Measurements from ENCODE around the gene AGBL3. TPM values are rescaled to one million over a fixed set of nuclear protein-coding genes. Genes with fewer than 3 reads are reported as not detected.

The AGBL3 gene
- total and polyA plus RNA-seq, 4 donors: 0.67 to 3.1 (median 1.8) TPM

DNA sequence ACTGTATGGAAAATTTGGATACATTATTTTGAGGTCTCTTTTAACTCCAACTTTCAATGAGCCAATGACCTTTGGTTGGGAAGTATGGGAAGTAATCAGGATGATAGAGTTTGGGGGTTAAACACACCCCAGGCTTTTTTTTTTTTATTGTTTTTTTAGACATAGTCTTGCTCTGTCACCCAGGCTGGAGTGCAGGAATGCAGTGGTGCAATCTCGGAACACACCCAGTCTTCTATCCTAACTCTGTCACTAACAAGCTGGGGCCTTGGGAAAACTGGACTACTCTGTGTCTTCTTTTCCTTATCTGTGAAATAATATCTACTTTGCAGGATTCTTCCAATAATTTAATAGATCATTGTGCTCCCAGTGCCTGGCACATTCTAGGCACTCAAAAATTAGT is 37.6 kb upstream of the AGBL3 start:
- Histone ChIP-seq H3K9me3 (ENCODE audit: control insufficient read depth in 4 of 4, low read length in 3 of 4) (no peaks in the 10 kb centered on the region), H3K9ac (ENCODE audit: low read depth in 1 of 2, low read length in 2 of 2) (no peak overlapping the region), H3K27ac (ENCODE audit: low read depth in 1 of 2, low read length in 2 of 2) (no peak overlapping the region), H3K4me1 (ENCODE audit: control insufficient read depth in 4 of 4, insufficient read depth in 4 of 4, low read length in 3 of 4) (peaks cover 0 to 2% (median 0%) of the 10 kb centered on the region in 4 donors), H3K36me3 (ENCODE audit: control insufficient read depth in 4 of 4, insufficient read depth in 3 of 4, low read depth in 1 of 4, low read length in 3 of 4) (peaks cover 4 to 55% (median 39%) of the 10 kb centered on the region in 4 donors), H3K27me3 (ENCODE audit: control insufficient read depth in 4 of 4, insufficient read depth in 4 of 4, low read length in 3 of 4) (no peaks in the 10 kb centered on the region), H3K4me3 (ENCODE audit: low read depth in 1 of 3, low read length in 3 of 3) (no peak overlapping the region)
- TF ChIP-seq, protein P1, sequence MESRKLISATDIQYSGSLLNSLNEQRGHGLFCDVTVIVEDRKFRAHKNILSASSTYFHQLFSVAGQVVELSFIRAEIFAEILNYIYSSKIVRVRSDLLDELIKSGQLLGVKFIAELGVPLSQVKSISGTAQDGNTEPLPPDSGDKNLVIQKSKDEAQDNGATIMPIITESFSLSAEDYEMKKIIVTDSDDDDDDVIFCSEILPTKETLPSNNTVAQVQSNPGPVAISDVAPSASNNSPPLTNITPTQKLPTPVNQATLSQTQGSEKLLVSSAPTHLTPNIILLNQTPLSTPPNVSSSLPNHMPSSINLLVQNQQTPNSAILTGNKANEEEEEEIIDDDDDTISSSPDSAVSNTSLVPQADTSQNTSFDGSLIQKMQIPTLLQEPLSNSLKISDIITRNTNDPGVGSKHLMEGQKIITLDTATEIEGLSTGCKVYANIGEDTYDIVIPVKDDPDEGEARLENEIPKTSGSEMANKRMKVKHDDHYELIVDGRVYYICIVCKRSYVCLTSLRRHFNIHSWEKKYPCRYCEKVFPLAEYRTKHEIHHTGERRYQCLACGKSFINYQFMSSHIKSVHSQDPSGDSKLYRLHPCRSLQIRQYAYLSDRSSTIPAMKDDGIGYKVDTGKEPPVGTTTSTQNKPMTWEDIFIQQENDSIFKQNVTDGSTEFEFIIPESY (IDR thresholded peaks at IDR 0.05): no peak
- TF ChIP-seq JUND (IDR thresholded peaks at IDR 0.05): no peak
- no peak for TF ChIP-seq SP1 (IDR thresholded peaks at IDR 0.05)
- no peak for TF ChIP-seq RXRA (IDR thresholded peaks at IDR 0.05)
- TF ChIP-seq HNF4G (IDR thresholded peaks at IDR 0.05): no peak
- no peak for TF ChIP-seq TAF1 (conservative IDR thresholded peaks at IDR 0.05)
- no peak for TF ChIP-seq HNF4A (conservative IDR thresholded peaks at IDR 0.05)
- TF ChIP-seq NR2F2 (IDR thresholded peaks at IDR 0.05): no peak
- TF ChIP-seq EGR1 (IDR thresholded peaks at IDR 0.05; ENCODE audit: low read depth in 2 of 2): no peak
- no peak for TF ChIP-seq RAD21 (IDR thresholded peaks at IDR 0.05)
- TF ChIP-seq, protein P2, sequence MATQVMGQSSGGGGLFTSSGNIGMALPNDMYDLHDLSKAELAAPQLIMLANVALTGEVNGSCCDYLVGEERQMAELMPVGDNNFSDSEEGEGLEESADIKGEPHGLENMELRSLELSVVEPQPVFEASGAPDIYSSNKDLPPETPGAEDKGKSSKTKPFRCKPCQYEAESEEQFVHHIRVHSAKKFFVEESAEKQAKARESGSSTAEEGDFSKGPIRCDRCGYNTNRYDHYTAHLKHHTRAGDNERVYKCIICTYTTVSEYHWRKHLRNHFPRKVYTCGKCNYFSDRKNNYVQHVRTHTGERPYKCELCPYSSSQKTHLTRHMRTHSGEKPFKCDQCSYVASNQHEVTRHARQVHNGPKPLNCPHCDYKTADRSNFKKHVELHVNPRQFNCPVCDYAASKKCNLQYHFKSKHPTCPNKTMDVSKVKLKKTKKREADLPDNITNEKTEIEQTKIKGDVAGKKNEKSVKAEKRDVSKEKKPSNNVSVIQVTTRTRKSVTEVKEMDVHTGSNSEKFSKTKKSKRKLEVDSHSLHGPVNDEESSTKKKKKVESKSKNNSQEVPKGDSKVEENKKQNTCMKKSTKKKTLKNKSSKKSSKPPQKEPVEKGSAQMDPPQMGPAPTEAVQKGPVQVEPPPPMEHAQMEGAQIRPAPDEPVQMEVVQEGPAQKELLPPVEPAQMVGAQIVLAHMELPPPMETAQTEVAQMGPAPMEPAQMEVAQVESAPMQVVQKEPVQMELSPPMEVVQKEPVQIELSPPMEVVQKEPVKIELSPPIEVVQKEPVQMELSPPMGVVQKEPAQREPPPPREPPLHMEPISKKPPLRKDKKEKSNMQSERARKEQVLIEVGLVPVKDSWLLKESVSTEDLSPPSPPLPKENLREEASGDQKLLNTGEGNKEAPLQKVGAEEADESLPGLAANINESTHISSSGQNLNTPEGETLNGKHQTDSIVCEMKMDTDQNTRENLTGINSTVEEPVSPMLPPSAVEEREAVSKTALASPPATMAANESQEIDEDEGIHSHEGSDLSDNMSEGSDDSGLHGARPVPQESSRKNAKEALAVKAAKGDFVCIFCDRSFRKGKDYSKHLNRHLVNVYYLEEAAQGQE (IDR thresholded peaks at IDR 0.05): no peak
- DNase-seq (ENCODE audit: low spot score): no peak
- 91% methylated on average over 1 of the region's 1 CpG for WGBS

- Histone ChIP-seq H3K27me3 (ENCODE audit: control insufficient read depth in 4 of 4, insufficient read depth in 4 of 4, low read length in 3 of 4) (no peaks in the 10 kb centered on the region), H3K27ac (ENCODE audit: low read depth in 1 of 2, low read length in 2 of 2) (no peak overlapping the region), H3K4me3 (ENCODE audit: low read depth in 1 of 3, low read length in 3 of 3) (no peak overlapping the region), H3K4me1 (ENCODE audit: control insufficient read depth in 4 of 4, insufficient read depth in 4 of 4, low read length in 3 of 4) (no peaks in the 10 kb centered on the region), H3K9ac (ENCODE audit: low read depth in 1 of 2, low read length in 2 of 2) (no peak overlapping the region), H3K9me3 (ENCODE audit: control insufficient read depth in 4 of 4, low read length in 3 of 4) (no peaks in the 10 kb centered on the region), H3K36me3 (ENCODE audit: control insufficient read depth in 4 of 4, insufficient read depth in 3 of 4, low read depth in 1 of 4, low read length in 3 of 4) (peaks cover 4 to 56% (median 39%) of the 10 kb centered on the region in 4 donors)
- TF ChIP-seq SP1 (IDR thresholded peaks at IDR 0.05) (no peak), YY1 (IDR thresholded peaks at IDR 0.05) (no peak), FOXA1 (IDR thresholded peaks at IDR 0.05) (no peak), FOXA2 (IDR thresholded peaks at IDR 0.05) (no peak), RXRA (IDR thresholded peaks at IDR 0.05) (no peak)
- TF ChIP-seq, protein P3, sequence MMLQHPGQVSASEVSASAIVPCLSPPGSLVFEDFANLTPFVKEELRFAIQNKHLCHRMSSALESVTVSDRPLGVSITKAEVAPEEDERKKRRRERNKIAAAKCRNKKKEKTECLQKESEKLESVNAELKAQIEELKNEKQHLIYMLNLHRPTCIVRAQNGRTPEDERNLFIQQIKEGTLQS (IDR thresholded peaks at IDR 0.05): no peak
- WGBS: 67% methylated on average over 3 of the region's 3 CpGs
- DNase-seq (ENCODE audit: low spot score): no peak
These were observed 37.1 kb upstream of the AGBL3 start for GRCh38 chr7:134949171-134949570.

Data from liver (tissue), 9 donors.